Subcutaneous adipose tissue (tissue), 4 donors: ENCODE data around the gene FOXN3. TPM values are rescaled to one million over a fixed set of nuclear protein-coding genes. Genes with fewer than 3 reads are reported as not detected.

Experiments
- CTCF ChIP-seq: fragments of 450-650 bp; IDR thresholded peaks from one replicate; pipeline ENCODE4 v1.5.1; 2016; ENCODE audit warnings: low read depth, mild to moderate bottlenecking, control low read depth, antibody characterized with exemption, moderate library complexity
- total RNA-seq, 4 donors: library from RNA; depleted of rRNA; stranded (reverse); fragments of >200 nt; gene quantifications; one replicate each; pipeline ENCODE4 v1.1.0, GENCODE V29; 2016

Gene FOXN3
- total RNA-seq, 4 donors from 2014 or later, result 153 to 173 (median 171) TPM

- TF ChIP-seq CTCF, result no peak
Observed at GRCh38 chr14:89226801-89227495, 190.1 kb downstream of the FOXN3 start.

GRCh38 chr14:89225607-89226006, 191.4 kb downstream of the FOXN3 start:
- TF ChIP-seq CTCF, result no peak

GRCh38 chr14:89221109-89221810, 195.8 kb downstream of the FOXN3 start:
- TF ChIP-seq CTCF, result no peak

- no peak for TF ChIP-seq CTCF
Observed at GRCh38 chr14:89219051-89219450, 198.0 kb downstream of the FOXN3 start.

- no peak for TF ChIP-seq CTCF
Observed at GRCh38 chr14:89217891-89218290, 199.1 kb downstream of the FOXN3 start.

- no peak for TF ChIP-seq CTCF
Observed at GRCh38 chr14:89215531-89215930, 201.5 kb downstream of the FOXN3 start.

GRCh38 chr14:89215114-89215513, 201.9 kb downstream of the FOXN3 start:
- TF ChIP-seq CTCF, result no peak
